ENCODE measurements around the gene EIF4G1. TPM values are rescaled to one million over a fixed set of nuclear protein-coding genes. Genes with fewer than 3 reads are reported as not detected.
"Not testable (repeated sequence)": the region's sequence is repeated elsewhere in the genome, so short reads cannot be mapped to it uniquely, and the experiment has no call there.

The EIF4G1 gene, protein sequence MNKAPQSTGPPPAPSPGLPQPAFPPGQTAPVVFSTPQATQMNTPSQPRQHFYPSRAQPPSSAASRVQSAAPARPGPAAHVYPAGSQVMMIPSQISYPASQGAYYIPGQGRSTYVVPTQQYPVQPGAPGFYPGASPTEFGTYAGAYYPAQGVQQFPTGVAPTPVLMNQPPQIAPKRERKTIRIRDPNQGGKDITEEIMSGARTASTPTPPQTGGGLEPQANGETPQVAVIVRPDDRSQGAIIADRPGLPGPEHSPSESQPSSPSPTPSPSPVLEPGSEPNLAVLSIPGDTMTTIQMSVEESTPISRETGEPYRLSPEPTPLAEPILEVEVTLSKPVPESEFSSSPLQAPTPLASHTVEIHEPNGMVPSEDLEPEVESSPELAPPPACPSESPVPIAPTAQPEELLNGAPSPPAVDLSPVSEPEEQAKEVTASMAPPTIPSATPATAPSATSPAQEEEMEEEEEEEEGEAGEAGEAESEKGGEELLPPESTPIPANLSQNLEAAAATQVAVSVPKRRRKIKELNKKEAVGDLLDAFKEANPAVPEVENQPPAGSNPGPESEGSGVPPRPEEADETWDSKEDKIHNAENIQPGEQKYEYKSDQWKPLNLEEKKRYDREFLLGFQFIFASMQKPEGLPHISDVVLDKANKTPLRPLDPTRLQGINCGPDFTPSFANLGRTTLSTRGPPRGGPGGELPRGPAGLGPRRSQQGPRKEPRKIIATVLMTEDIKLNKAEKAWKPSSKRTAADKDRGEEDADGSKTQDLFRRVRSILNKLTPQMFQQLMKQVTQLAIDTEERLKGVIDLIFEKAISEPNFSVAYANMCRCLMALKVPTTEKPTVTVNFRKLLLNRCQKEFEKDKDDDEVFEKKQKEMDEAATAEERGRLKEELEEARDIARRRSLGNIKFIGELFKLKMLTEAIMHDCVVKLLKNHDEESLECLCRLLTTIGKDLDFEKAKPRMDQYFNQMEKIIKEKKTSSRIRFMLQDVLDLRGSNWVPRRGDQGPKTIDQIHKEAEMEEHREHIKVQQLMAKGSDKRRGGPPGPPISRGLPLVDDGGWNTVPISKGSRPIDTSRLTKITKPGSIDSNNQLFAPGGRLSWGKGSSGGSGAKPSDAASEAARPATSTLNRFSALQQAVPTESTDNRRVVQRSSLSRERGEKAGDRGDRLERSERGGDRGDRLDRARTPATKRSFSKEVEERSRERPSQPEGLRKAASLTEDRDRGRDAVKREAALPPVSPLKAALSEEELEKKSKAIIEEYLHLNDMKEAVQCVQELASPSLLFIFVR (N-terminal part only)
- 798 TPM for total RNA-seq (2021; ENCODE audit: unreplicated experiment)
- polyA plus RNA-seq (2012; ENCODE audit: insufficient read length): 816 TPM
- percentile 98 among the genes with signal in this experiment for Bru-seq, nascent RNA
- BruChase-seq, experiment 1, labeled RNA remaining after a 2-hour chase: percentile 99 among the genes with signal in this experiment
- percentile 100 among the genes with signal in this experiment for BruChase-seq, experiment 2, labeled RNA remaining after a 6-hour chase
- long read RNA-seq, full-length matches to known transcripts: 48 of 774 reads
- long read RNA-seq, partial matches to known transcripts: 644 of 774 reads
- long read RNA-seq, other reads (novel, unspliced or antisense): 82 of 774 reads

DNA sequence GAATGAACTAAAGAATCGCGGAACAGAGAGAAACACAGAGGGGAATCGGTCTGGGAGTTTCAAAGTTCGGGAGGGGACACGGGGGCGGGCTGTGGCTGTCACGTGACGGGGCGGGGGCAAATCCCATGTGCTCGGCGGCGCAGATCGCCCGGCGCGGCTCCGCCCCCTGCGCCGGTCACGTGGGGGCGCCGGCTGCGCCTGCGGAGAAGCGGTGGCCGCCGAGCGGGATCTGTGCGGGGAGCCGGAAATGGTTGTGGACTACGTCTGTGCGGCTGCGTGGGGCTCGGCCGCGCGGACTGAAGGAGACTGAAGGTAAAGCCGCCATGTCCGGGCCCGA, at the start of gene EIF4G1:
Gene EIF4G1 (plus strand): TSS at position 244 of the 337 bp plus-strand sequence. CDS start 1,191 bp downstream, outside the sequence.
- ATAC-seq: peak; percentile 89
- ChIA-PET POLR2A (no interaction called here), CTCF (no interaction called here)

DNA sequence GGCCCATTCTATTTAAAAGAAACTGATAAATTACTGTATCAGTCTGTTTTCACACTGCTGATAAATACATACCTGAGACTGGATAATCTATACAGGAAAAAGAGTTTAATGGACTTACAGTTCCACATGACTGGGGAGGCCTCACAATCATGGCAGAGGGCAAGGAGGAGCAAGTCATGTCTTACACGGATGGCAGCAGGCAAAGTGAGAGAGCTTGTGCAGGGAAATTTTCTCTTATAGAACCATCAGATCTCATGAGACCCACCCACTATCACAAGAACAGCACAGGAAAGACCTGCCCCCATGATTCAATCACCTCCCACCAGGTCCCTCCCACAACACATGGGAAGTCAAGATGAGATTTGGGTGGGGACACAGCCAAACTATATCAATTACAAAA, 47.2 kb upstream of the EIF4G1 start:
- DNase-seq (ENCODE audit: low read depth, low spot score); in situ Hi-C loops (cut with HindIII; ENCODE audit: low pct_unique_long_range_greater_than_20kb, low sequenced_read_pairs); H3K27me3 ChIP-seq (ENCODE audit: control insufficient read depth, insufficient read depth, low read length); intact Hi-C loops (cut with micrococcal nuclease; ENCODE audit: unreplicated experiment); H3K4me1 ChIP-seq (ENCODE audit: control insufficient read depth, insufficient read depth, low read length); H3K27ac ChIP-seq (ENCODE audit: low read length); BruUV-seq (replicated peaks); H3K9me3 ChIP-seq (ENCODE audit: control insufficient read depth, insufficient read depth, low read depth, low read length); ATAC-seq; H3K4me3 ChIP-seq (ENCODE audit: low read depth in 2 of 2, low read length in 2 of 2); H3K36me3 ChIP-seq (ENCODE audit: control insufficient read depth, insufficient read depth, low read length); CTCF ChIA-PET: not testable (repeated sequence)
- POLR2A ChIA-PET: interaction anchor here (0.6 kb wide), 1 partner anchor 570 kb away, joined by 3 read pairs; the partner anchor contains the start of gene YEATS2

More for the DNA sequence above, at the start of gene EIF4G1:
- in situ Hi-C loops (cut with HindIII; ENCODE audit: low pct_unique_long_range_greater_than_20kb, low sequenced_read_pairs) (no loop called here), intact Hi-C loops (cut with micrococcal nuclease; ENCODE audit: unreplicated experiment) (no loop called here)
- peak; percentile 96 for TF ChIP-seq POLR2AphosphoS5 (IDR thresholded peaks at IDR 0.05; ENCODE audit: low read depth, low read length)
- TF ChIP-seq, protein P1, sequence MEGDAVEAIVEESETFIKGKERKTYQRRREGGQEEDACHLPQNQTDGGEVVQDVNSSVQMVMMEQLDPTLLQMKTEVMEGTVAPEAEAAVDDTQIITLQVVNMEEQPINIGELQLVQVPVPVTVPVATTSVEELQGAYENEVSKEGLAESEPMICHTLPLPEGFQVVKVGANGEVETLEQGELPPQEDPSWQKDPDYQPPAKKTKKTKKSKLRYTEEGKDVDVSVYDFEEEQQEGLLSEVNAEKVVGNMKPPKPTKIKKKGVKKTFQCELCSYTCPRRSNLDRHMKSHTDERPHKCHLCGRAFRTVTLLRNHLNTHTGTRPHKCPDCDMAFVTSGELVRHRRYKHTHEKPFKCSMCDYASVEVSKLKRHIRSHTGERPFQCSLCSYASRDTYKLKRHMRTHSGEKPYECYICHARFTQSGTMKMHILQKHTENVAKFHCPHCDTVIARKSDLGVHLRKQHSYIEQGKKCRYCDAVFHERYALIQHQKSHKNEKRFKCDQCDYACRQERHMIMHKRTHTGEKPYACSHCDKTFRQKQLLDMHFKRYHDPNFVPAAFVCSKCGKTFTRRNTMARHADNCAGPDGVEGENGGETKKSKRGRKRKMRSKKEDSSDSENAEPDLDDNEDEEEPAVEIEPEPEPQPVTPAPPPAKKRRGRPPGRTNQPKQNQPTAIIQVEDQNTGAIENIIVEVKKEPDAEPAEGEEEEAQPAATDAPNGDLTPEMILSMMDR (IDR thresholded peaks at IDR 0.05): no peak
- BruUV-seq (replicated peaks): no TSS peak
- Histone ChIP-seq H3K4me3 (ENCODE audit: low read depth in 2 of 2, low read length in 2 of 2) (peak within 1 kb of the TSS; percentile 91 to 96), H3K9me3 (ENCODE audit: control insufficient read depth, insufficient read depth, low read depth, low read length) (no peaks in the 10 kb centered on the region), H3K27ac (ENCODE audit: low read length) (peak within 1 kb of the TSS; percentile 94), H3K27me3 (ENCODE audit: control insufficient read depth, insufficient read depth, low read length) (no peaks in the 10 kb centered on the region), H3K36me3 (ENCODE audit: control insufficient read depth, insufficient read depth, low read length) (peaks cover 9% of the 10 kb centered on the region), H3K4me1 (ENCODE audit: control insufficient read depth, insufficient read depth, low read length) (peaks cover 30% of the 10 kb centered on the region)
- no peak for DNase-seq (ENCODE audit: low read depth, low spot score)

DNA sequence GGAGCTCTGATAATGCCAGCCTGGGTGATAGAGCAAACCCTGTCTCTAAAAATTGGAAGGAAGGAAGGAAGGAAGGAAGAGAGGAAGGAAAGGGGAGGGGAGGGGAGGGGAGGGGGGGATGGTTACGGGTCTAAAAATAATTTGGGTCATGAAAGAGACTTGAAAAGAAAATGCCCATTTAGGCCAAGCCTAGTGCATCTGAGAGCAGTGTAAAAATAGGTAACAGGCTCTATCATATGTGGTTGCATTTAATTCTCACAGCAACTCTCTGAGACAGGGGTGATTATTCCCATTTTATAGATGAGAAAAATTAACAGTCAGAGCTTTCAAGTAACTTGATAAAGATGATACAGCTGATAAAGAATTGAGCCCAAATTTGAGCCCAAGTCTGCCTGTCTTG, 42.1 kb upstream of the EIF4G1 start:
- ChIA-PET CTCF (interaction anchor here (0.6 to 0.7 kb wide), 2 partner anchors 15 to 28 kb away, joined by 4 to 5 read pairs; no protein-coding TSS in a partner anchor), POLR2A (no interaction called here)
- H3K4me3 ChIP-seq (ENCODE audit: low read depth in 2 of 2, low read length in 2 of 2): no peak overlapping the region
- no peaks in the 10 kb centered on the region for H3K9me3 ChIP-seq (ENCODE audit: control insufficient read depth, insufficient read depth, low read depth, low read length)
- no peaks in the 10 kb centered on the region for H3K4me1 ChIP-seq (ENCODE audit: control insufficient read depth, insufficient read depth, low read length)
- no peak for TF ChIP-seq POLR2AphosphoS5 (IDR thresholded peaks at IDR 0.05; ENCODE audit: low read depth, low read length)
- TF ChIP-seq TCF7L2 (IDR thresholded peaks at IDR 0.05; ENCODE audit: low read depth, low read length): no peak
- TF ChIP-seq, protein P2, sequence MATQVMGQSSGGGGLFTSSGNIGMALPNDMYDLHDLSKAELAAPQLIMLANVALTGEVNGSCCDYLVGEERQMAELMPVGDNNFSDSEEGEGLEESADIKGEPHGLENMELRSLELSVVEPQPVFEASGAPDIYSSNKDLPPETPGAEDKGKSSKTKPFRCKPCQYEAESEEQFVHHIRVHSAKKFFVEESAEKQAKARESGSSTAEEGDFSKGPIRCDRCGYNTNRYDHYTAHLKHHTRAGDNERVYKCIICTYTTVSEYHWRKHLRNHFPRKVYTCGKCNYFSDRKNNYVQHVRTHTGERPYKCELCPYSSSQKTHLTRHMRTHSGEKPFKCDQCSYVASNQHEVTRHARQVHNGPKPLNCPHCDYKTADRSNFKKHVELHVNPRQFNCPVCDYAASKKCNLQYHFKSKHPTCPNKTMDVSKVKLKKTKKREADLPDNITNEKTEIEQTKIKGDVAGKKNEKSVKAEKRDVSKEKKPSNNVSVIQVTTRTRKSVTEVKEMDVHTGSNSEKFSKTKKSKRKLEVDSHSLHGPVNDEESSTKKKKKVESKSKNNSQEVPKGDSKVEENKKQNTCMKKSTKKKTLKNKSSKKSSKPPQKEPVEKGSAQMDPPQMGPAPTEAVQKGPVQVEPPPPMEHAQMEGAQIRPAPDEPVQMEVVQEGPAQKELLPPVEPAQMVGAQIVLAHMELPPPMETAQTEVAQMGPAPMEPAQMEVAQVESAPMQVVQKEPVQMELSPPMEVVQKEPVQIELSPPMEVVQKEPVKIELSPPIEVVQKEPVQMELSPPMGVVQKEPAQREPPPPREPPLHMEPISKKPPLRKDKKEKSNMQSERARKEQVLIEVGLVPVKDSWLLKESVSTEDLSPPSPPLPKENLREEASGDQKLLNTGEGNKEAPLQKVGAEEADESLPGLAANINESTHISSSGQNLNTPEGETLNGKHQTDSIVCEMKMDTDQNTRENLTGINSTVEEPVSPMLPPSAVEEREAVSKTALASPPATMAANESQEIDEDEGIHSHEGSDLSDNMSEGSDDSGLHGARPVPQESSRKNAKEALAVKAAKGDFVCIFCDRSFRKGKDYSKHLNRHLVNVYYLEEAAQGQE (IDR thresholded peaks at IDR 0.05; ENCODE audit: insufficient read depth in 1 of 2, low read depth in 2 of 2, low read length in 1 of 2): no peak
- ATAC-seq (no peak), DNase-seq (ENCODE audit: low read depth, low spot score) (no peak)
- H3K27me3 ChIP-seq (ENCODE audit: control insufficient read depth, insufficient read depth, low read length): peaks cover 6% of the 10 kb centered on the region; the same call in 1 of the 2 replicates
- in situ Hi-C loops (cut with HindIII; ENCODE audit: low pct_unique_long_range_greater_than_20kb, low sequenced_read_pairs) (no loop called here), intact Hi-C loops (cut with micrococcal nuclease; ENCODE audit: unreplicated experiment) (no loop called here)
- no TSS peak for BruUV-seq (replicated peaks)
- no peak overlapping the region for H3K27ac ChIP-seq (ENCODE audit: low read length)
- no peaks in the 10 kb centered on the region for H3K36me3 ChIP-seq (ENCODE audit: control insufficient read depth, insufficient read depth, low read length)
